Stimulated activated CD4-positive, alpha-beta T cell treated with anti-CD3 and anti-CD28 coated beads, Interleukin-4, amount 100 ng/mL, for 1 hour (primary cell): ENCODE measurements around the gene FAM170B.
A peak's percentile ranks its signal among the peaks of the same experiment; 100 is the strongest.

ENCODE experiments used
- DNase-seq: peaks from one replicate; pipeline ENCODE4 v3.0.0-alpha.2; 2020

FAM170B gene

DNA sequence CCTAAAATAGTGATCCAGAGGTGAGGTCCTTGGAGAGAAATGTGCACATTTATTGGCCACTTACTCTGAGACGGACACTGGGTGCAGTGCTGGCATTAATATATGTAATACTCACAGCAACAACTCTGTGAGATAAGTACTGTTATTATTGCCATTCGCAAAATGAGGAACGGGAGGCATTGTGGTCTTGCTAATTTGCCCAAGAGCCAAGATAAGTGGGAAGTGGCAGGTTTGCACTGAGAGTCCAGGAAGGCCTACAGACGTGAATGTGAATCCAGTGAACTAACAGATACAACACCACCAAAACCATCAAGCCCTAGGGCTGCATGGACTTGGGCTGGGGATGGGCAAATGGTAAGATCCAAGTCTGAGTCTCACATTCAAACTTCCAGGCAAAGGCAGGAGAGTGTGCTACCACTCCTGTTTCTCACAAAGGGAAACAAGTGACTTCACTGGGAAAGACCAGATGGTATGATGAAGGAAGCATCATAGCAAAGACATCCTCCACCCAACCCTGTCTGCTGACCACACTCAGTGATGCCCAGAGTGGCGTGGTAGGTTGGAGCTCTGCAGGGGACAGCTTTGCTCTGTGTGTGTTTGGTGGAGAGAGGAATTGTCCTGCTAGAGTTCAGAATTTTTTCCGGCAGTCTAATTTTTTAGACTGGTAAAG, 35.1 kb upstream of the FAM170B start:
- no peak for DNase-seq

DNA sequence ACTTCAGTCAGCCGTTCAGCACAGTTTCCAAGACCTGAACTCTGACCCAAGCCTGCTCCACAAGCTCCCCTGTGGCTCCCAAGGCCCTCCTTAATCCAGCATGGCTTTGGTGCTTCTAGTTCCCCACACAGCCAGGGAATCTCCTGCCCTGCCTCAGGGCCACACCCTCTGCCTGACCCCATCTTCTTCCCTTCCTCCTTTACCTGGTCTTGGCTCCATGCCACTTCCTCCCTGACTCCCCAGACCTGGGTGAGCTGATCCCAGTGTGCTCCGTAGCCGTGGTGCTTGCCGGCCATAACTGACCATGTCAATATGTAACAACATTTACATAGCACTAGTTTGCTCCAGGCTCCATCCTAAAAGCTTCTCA, 34.3 kb upstream of the FAM170B start:
- no peak for DNase-seq

DNA sequence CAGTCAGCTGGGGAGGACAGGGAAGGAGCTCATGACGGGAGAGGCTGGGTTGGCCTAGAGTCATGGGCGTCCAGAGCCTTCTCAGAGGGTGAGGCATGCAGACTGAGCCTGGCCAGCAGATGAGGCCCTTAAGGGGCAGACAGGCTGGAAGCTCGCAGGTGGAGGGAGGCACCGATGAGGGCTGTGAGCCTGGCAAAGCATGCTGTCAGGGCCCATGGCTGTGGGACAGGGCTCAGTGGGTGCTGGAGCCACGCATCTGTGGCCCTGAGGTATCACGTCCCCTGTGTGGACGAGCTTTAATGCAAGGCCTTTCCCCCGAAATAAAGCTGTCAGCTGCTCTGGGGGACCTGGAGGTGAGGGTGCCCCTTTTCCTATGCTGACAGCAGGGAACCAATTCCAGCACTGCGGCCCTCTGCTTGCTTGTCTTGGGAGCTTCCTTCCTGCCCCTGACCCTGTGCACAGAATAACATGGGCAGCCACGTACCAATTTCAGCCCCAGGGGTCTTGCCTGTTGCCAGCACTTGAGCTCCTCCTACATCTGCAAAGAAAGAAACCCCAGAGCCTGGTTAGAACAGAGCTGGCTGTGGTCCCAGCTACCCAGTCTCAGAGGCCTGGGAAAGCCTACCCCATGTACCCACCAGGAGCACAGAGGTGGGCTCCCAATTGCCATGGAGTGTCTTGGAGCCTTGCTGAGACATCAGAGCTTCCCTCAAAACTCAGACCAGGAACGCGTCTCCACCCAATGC, 33.8 kb upstream of the FAM170B start:
- DNase-seq = no peak

DNA sequence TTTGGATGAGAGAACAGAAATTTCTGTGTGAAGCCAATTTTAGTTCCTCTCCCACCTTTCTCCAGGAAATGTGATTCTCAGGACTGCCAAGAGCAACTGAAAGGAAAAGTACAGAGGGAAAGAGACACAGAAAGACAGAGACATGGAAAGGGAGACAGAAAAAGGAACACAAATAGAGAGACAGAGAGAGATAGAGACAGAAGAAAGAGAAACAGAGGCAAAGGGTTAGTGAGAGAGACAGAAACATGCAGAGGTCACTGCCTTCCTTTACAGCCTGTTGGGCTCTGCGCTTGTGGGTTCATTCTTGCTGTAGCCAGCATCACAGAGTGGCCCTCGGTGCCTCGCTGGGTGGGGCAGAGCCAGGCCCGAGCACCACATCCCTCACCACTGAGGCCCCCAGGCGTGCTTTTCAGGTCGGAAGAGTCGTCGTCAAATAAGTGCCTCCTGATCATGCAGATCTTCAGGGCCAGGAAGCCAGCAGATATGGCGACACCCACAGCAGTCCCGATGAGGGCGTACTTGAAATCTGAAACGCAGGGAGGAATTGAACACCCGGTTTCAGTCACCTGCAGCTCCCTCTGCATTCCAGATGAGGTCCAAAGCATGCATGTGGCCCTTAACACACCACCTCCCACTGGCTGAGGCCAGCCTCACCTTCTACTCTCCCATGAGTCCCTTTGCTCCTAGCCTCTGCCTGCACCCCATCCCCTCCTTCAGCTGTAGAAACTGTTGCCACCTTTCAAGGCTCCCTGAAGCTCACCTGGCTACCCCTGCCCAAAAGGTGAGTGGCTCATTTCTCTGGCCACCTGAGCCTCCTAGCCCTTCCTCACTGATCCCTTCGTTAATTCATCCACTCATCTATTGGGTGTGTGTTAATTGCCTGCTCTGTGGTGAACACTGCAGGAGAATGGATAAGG, 32.9 kb upstream of the FAM170B start:
- no peak for DNase-seq

DNA sequence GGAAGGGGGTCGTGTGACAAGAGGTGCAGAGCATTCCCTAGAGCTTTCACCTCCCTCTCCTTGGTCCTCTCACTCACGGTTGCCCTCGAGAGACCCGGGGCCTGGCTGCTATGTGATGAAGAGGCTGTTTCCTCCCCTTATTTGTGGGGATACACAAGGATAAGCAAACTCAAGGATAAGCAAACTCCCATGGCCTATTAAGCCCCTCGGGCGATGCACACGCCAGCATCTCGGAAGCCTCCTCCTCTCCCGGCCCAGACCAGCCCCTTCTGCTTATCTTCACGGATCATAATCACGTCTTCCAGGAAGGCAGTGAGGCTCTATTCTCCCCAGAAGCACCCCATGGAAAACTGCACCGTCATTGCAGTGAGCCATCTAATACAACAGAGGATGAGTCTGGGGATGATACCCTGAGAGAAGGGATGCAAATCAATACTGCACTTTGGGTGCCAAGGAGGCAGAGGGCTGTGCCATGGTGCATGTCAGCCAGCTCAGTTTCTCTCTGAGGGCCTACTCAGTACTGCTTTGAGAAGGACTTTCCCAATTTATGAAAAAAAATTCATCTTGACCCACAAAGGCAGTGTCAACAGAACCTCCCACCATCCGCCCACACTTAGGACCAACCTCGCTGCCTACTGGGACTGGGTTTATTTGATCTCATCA, 32.1 kb upstream of the FAM170B start:
- DNase-seq = no peak

DNA sequence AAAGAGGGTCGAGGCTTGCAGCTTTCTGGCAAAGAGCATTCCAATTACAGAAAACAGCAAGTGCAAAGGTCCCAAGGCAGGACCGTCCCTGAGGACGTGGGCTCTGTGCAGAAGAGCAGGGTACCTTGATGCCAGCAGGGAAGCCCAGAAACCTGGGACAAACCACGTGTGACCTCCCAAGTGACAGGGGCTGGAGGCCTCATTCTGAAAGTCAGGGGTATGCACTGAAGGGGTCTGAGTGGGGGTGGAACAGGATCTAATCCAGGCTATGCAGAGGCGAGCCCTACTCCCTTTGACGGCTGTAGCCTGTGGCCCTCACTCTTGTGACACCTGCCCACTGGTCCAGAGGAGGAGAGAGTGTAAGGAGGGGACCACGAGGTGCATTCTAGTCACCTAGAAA, 31.4 kb upstream of the FAM170B start:
- DNase-seq = no peak

DNA sequence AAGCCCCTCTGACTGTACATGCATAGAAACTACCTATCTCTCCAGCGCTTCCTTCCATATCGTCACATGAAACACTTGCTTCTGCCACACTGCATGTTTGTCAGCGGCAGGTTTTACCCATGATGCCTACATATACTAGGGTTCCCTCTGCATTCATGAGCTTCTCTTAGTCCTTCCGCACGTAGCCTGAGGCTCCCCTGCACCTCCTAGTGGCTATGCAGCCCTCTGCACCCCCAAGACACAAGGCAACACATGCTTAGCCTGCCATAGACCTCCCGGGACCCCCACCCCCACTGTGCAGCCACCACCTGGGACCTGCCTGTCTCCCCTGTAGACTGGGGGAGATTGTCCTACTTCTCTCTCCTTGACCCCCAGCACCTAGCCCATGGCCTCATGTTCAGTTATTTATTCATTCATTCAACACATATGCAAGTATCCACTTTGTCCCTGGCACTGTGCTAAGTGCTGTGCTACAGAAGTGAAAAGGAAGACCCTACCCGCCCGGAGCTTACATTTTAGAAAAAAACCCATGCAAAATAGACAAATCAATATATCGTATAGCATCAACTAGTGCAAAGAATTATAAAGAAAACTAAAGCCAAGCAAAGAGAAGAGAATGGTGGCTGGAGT, 30.9 kb upstream of the FAM170B start:
- peak; percentile 15 for DNase-seq

DNA sequence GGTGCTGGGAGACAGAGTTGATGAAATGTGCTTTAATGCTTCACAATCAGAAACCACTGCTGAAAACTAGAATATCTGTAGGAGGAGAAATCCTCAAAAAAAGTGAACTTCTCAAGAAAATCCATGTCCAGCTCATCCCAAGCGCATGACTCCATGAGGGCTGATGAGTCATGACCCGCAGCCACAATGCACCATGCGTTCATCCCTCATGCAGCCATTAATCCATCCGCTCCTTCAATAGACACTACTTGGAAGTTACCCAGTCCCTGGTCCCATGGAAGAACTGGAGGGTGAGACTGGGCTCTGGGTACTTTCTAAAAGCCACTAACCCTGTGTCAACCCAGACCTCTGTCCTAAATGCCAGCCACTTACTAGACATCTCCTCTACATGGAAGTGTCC, 29.9 kb upstream of the FAM170B start:
- DNase-seq = no peak

DNA sequence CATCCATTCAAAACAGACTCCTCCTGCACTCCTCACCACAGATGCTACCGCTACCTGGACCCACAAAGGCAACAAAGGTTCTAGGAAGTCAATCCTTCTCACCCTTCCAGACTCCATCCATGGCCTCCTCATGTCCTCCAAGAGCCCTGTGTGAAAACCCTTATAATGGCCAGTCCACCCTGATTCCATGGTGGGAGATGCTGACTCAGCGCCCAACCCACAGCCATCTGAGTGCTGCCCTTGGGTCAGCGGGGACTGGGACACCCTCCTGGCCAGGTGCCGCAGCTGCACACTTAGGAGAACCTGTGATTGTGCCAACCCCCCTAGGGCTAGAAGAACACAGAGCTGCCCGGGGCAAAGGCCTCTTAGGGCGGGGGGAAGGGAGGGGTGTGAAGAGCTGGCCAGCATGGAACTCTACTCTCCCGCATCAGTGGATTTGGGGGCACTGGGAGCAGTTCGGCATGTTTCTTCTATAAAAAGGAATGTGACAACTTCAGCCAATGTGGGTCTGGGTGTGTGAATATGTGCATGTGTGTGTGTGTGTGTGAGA, 29.0 kb upstream of the FAM170B start:
- no peak for DNase-seq

DNA sequence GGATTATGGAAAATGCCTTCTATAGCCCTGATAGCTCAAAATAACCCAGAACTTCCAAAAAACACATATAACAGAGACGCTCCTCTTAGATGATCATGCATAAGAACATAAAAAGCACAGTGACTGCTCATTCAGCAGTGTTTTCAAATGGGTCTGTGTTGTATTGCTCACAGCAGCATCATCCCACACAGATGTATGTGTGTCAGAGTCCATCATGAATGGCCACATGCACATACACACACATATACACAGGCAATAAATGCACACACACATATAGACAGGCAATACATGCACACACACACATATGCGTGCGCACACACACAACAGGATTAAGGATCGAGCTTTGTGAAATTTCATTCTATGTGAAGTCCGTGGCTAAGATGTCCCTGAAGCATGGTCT, 28.2 kb upstream of the FAM170B start:
- DNase-seq = no peak

DNA sequence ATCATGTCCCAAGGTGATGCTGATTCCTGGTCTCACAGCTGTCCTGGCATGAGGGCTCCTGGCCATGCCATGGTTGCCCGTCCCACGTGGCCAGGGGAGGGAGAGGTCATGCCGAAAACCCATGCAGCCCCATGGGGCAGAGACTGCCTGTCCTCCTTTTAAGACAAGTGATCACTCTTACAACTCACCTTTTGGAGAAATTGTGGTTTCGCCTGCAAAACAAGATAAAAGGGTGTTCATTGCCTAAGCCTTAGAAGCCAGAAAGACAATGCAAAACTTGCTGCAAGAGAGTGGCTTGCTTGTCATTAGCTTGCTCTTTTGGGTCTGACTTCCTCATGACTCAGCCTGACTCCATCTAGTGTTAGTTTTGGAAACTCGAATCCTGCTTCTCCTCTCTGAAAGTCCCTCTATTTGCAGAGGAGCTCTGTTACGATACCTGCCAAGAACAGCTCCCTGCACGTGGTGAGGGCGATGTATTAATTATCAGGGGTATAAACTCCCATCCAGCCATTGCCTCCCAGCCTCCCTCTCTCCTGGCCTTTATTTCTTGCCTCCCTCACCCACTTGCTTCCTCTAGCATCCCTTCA, 27.7 kb upstream of the FAM170B start:
- no peak for DNase-seq

DNA sequence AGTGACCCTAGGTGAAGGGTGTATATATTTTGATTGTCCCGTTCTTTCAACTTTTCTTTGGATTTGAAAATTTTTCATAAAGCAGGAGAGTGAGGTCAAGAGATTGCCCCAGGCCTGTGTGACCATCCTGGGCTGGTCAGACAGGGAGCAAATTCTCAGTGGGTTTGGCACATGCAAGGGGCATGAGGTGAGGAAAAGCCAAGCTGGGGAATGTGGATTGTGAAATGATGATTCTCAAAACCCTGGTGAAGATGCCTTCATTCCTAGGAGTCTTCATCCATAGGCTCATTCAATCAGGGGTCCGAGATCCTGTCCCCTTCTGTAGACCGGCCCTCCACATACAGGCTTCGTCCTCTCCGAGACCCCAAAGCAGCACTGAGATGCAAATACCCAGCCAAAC, 27.0 kb upstream of the FAM170B start:
- DNase-seq = no peak

DNA sequence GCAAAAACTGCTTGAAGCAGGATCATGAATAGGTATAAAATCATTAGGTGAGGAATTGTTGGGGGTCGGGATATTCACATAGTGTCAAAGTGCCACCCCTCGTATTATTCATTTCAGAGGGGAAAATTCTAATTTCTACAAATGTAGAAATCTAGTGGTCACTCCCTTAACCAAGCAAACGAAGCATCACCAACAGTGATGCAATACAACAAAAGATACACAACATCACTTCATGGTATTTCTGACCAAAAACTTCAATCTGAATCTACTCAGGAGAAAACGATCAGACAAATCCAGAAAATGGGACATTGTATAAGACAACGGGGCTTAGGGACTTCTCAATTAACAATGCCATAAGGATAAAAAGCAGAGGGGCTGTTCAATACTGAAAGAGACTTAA, 26.3 kb upstream of the FAM170B start:
- no peak for DNase-seq

DNA sequence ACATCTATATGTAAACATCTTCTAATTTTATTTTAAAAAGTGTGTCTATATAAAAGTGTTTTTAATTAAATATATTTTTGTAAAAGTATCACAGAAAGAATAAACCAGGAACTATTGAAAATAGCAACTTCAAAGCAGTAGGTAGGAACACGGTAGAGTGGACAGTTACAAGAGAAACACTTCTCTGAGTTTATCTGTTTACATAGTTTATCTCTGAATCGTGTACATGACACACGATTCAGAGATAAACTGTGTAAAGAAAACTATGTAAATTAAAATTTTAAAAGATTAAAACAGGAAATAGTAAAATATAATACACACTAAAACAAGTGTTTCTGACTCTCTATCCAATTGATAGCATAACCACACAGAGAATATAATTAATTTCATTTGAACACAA, 25.1 kb upstream of the FAM170B start:
- DNase-seq = no peak

DNA sequence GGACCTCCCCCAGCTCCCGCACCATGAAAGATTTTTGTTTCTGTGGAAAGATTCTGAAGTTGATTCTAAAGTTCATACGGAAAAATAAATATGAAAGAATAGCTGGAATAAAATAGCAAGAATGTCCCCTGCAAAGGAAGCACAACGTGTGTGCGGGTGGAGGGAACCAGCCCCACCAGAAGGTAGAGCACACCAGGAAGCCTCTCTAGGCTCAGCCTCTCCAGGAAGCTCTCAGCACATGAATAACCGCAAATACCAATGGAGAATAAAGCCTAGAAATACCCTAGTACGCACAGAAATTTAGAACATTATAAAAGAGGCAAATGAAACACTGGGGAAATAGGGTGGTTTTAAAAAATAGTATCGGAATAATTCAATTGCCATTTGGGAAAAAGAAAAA, 24.6 kb upstream of the FAM170B start:
- DNase-seq = no peak

DNA sequence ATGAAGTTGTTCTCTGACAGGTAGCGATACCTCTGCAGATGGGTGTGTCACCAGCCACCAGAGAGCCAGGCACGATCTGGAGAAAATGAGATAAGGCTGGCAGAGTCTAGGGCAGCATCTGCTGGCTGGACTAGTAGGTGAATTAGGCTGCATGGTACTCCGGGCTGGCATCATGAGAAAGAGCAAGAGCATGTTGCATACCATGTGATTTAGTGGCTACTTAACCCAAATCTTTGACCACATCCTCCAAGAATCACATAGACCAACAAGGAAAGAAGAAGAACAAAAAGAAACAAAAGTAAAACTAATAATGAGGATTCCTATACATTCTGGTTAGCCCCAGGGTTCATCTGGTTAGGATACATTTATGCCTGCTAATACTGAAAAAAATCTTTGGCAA, 23.4 kb upstream of the FAM170B start:
- DNase-seq = no peak

DNA sequence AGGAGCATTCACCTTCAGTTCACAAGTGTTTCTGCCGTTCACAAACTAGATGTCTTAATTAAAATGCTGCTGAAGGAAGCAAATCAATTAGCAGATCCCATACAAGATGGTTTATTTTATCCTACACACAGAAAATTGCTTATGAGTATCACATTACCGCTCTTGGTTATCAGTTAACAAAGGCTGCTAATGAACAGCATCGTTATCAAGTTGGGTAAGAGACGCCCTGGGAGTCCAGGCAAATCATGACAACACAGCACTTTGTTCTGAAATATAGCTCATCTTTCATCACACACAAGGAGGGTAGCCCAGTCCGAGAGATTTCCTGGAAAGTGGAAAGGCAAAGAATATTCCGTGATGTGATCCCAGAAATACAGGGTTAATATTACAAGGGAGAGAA, 20.8 kb upstream of the FAM170B start:
- no peak for DNase-seq

DNA sequence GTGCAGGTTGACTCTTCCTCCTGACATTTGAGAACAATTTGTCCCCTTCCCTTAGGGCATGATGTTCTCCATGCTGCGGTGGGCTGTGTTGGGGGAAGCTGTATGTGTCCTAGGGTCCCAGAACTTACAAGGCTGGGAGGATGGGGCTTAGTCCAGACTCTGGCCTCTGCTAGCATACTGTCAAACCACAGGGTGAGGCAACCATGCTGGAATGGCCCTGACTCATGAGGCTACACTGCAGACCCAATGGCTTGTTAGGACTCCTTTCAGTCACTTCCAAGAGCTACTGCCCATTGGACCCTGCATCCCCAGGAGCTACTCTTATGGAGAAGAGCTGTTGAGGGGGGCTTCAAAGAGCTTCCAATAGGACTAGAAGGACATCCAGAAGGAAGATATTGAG, 20.1 kb upstream of the FAM170B start:
- DNase-seq = no peak

DNA sequence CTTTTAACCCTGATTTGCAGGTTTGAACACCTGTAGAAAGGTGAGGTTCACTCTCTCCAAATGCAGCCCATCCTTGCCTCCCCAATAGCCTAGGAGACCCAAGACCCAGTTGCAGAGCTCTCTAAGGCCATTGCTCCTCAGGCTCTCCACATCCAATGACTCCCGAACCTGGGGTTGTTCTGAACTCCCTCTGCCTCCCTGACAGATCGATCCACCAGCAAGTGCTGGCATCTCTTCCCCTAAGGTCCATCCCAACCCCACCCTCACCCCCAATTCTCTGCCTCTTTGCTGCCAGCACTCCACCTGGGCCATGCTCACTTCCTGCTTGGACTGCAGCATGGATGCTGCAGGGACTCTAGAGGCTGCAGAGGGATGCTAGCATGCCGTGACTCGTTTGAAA, 19.3 kb upstream of the FAM170B start:
- DNase-seq = no peak

DNA sequence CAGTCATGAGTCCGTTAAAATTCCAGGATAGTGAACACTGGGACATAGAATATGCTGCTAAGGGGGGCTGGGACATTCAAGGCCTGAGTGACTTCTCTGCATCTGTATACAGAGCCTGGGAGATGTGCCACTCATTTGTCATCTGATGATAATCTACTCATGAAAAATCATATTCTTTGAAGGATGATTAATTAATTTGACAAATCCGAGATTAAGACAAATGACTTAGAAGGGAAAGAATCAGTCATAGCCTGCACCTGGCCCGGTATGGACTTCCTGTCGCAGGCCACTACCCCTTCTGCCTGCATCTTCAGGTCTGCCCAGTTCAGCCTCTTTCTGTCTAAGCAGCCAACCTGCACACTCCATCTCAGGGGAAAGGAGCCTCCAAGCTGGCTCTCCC, 18.8 kb upstream of the FAM170B start:
- no peak for DNase-seq

DNA sequence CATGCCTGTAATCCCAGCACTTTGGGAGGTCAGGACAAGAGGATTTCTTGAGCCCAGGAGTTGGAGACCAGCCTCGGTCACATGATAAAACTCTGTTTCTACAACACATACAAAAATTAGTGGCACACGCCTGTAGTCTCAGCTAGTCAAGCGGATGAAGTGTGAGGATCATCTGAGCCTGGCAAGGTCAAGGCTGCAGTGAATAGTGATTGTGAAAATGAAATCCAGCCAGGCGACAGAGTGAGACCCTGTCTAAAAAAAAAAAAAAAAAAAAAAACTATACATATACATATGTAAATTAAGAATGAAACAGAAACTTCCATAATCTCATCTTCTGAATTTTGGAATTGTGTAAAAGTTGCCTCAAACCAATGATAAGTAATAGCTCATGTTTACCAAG, 18.2 kb upstream of the FAM170B start:
- DNase-seq = no peak

DNA sequence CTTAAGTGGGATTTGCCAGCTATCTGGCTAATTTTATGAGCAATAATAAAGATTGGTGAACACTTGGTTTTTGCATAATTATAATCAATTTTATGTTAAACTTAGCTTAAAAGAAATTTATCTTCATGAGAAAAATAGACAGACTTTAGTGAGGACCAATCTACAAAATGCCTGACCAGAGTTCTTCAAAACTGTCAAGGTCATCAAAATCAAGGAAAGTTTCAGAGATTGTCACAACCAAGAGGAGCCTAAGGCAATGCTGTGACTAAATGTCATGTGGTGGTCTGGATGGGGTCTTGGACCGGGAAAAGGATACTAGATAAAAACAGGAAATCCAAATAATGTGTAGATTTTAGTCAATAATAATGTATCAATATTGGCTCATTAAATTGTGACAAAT, 17.7 kb upstream of the FAM170B start:
- DNase-seq = no peak
